GM21737 (cell line): Measurements from ENCODE around the gene AFAP1L2.

Experiments
- ATAC-seq: cut with Tn5 transposase; IDR thresholded peaks from one replicate; pipeline ENCODE4 v1.9.1; 2021; ENCODE audit warnings: mild to moderate bottlenecking, moderate library complexity; ENCODE audit not compliant: unreplicated experiment

Gene AFAP1L2

DNA sequence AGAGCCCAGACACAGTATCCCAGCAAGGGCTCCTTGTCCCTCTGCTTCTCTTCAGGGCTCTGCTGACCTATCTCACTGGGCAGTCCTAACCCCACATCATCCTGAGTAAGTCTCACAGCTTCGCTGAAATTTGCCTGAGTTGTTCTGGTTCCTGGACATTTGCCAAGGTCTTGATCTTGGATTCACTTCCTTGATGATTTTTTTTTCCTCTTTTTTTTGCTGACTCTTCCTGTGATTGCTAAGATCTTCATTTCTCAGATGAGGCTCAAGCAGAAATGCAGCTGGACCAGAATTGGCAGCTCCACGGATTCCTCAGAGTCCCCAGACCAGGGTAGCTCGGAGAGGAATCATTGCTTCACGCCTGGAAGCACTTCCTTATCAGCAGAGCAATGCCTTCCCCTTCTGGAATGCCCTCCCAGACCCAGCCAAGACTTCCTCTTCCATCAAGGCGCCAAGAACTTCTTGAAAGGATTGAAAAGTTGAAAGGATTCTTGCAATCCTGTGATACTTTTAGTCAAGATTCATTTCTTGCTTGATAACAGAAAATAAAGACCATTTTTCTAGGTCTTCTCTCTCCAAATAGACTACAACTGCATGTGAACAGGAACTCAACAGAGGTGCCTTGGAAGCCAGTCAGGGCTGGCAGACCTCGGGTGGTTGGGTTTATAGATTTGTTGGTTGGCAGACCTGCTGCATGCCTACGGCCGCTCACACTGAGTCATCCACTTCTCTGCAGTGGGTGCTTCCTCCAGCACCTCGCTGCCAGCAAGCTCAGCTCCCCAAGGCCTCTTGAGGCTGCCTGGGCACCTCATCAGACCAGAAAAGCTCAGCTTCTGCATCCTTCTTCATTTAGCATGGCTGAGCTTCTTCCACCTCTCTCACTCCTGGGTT is 8.8 kb upstream of the AFAP1L2 start:
- ATAC-seq = no peak

DNA sequence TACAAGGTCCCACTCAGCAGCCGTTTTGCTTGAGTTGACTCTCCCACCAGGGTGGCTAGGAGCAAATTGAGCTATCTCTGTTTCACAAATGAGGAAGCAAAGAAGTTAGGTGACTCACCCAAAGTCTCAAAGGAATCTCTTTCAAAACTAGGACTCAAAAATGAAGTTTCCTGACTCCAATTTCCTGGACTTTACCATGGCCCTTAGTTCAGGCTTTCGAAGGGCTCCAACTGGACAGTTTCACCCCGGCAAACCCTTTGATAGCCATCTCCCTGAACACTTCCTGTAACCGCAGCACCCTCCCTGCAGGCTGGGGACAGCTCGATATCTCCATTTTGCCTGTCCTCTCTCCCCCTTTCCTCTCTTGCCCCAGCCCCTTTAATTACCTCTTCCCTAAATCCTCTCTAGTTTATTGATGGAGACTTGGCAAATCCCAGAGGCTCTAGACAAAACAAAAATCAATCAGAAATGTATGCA is 4.7 kb upstream of the AFAP1L2 start:
- no peak for ATAC-seq

GRCh38 chr10:114408112-114408967 is 4.0 kb upstream of the AFAP1L2 start:
- ATAC-seq = no peak

DNA sequence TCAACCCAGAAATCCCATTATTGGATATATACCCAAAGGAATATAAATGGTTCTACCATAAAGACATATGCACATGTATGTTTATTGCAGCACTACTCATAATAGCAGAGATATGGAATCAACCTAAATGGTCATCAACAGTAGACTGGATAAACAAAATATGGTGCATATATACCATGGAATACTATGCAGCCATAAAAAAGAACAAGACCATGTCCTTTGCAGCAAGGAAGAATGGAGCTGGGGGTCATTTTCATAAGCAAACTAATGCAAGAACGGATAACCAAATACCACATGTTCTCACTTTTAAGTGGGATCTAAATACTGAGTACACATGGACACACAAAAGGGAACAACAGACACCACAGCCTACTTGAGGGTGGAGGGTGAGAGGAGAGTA is 2.2 kb upstream of the AFAP1L2 start:
- no peak for ATAC-seq

GRCh38 chr10:114405011-114405350 is 679 bp upstream of the AFAP1L2 start:
- ATAC-seq = no peak

DNA sequence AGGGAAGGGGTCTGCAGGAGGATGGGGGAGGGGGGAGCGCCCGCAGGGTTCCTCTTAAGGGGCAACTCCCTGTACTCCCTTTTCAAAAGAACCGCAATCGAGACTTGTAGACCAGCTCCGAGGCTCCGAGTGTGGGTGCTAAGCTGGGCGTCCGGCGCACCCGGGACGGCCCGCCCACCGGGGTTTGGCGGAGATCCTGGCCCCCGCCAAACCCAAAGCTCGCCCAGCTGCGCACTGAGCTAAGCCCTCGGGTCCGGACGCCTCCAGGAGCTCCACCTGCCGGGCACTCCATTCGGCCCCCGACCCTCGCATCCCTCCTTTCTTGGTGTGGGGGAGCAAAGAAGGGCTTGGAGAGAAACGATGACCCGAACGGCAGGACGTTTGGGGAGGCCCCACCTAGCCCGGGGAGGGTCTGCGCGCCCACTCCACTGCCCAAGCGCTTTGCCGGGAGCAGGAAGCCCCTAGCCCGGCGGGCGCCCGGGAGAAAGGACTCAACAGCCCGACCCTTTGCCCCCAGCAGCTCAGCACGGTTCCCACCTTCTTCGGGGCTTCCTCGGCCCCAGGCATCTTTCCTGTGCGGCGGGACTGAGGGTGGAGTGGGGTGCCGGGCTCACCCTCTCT is 651 bp downstream of the AFAP1L2 start:
- ATAC-seq = no peak

GRCh38 chr10:114402871-114403540 is 1.3 kb downstream of the AFAP1L2 start:
- no peak for ATAC-seq

GRCh38 chr10:114402233-114402632 is 2.1 kb downstream of the AFAP1L2 start:
- no peak for ATAC-seq

GRCh38 chr10:114401195-114401791 is 3.0 kb downstream of the AFAP1L2 start:
- no peak for ATAC-seq

GRCh38 chr10:114400091-114400490 is 4.2 kb downstream of the AFAP1L2 start:
- no peak for ATAC-seq

GRCh38 chr10:114399576-114399975 is 4.7 kb downstream of the AFAP1L2 start:
- ATAC-seq = no peak

- no peak for ATAC-seq
Observed at GRCh38 chr10:114398587-114399331, 5.5 kb downstream of the AFAP1L2 start.

DNA sequence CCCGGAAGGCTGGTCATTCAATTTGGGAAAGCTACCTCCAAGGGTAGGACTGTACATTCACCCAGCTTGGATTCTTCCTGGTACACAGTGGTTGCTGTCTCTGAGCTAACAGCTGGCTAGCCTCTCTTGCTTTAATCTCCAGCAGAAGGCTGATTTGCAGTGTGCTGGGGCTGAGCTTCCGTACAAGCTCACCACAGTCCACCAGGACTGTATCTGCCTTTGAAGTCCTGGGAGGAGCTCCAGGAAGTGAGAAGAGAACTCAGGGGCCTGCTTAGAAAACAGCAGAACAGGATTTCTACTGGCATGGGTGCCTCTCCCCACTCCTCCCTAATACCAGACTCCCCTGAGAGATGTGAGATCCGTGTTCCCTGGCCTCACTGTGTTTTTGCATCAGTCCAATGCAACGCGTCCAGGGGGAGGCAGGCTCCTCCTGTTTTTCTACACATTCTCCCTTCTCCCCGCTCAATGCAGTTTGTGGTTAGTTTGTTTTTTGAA is 6.6 kb downstream of the AFAP1L2 start:
- ATAC-seq = no peak

- ATAC-seq = no peak
Observed at GRCh38 chr10:114396464-114396863, 7.8 kb downstream of the AFAP1L2 start.

GRCh38 chr10:114395366-114396022 is 8.8 kb downstream of the AFAP1L2 start:
- ATAC-seq = no peak

- no peak for ATAC-seq
Observed at GRCh38 chr10:114394531-114394930, 9.8 kb downstream of the AFAP1L2 start.

DNA sequence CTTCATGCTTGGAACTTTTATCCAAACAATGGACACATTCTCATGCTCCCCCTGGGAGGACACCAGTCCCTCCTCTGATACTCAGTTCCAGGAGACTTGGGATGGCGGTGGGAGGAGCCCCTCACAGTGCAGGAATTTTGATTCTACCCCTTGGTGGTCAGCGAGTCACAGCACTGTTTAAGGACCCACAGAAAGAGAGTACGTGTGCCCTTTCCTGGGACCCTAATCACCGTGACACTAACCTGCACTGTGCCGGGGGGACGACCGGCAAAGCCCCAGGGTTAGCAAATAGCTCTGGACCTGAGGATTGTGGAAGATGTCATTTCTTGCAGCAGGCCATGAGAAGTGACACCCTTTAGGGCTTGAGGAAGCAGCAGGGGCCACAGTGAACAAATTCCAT is 10.4 kb downstream of the AFAP1L2 start:
- ATAC-seq = no peak

DNA sequence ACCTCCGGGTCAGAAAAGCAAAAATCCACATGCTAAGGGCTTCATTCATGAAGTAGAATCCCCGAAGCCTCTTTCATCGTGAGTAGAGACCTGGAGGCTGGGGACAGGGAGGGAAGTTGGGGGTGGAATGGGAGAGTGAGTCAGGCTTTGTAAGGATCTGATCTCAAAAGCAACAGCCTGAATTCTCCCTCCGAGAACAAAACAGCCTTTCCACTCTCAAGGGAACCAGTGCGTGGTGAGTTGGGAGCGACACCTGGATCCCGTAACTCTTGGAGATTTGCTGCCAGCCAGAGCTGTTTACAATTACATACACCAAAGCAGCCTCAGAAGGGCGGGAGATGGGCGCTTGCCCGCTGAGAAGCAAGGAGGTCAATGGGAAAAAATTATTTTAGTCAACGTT is 10.8 kb downstream of the AFAP1L2 start:
- no peak for ATAC-seq
